Loucy (cell line): ENCODE data around the gene ZNF296.

Experiments
- CTCF ChIP-seq: fragments of 200-600 bp; sonication (generic); conservative IDR thresholded peaks from 2 replicates; pipeline ENCODE4 v1.5.1; 2014; ENCODE audit warnings: mild to moderate bottlenecking, antibody characterized with exemption, low read length
- EZH2phosphoT487 ChIP-seq: fragments of 200-600 bp; IDR thresholded peaks from 2 replicates; pipeline ENCODE4 v1.6.1; 2018; ENCODE audit warnings: antibody characterized with exemption, mild to moderate bottlenecking, moderate library complexity, borderline replicate concordance

GRCh38 chr19:45076029-45076850, at the start of gene ZNF296:
- TF ChIP-seq CTCF: no peak
- no peak for TF ChIP-seq EZH2phosphoT487
